Caco-2 (cell line): Measurements from ENCODE around the gene RTTN. TPM values are rescaled to one million over a fixed set of nuclear protein-coding genes. Genes with fewer than 3 reads are reported as not detected.

Source experiments
- BruUV-seq: library from RNA; stranded (reverse); fragments of 400-500 nt; replicated peaks from 2 replicates; lab custom pipeline; 2021; lab: Mats Ljungman, UMichigan
- CTCF ChIA-PET: fragments of 300-600 bp; sonication (Branson Sonifier 250); formaldehyde crosslinking; loops from one replicate; lab custom pipeline; 2022; ENCODE audit warnings: antibody characterized with exemption; lab: Charles Lee
- POLR2A ChIA-PET: fragments of 300-600 bp; sonication (Branson Sonifier 250); formaldehyde crosslinking; loops from one replicate; lab custom pipeline; 2022; ENCODE audit warnings: antibody characterized with exemption; lab: Charles Lee
- DNase-seq, 2 experiments: peaks; one replicate each; pipeline versions ENCODE4 v3.0.0 to v3.0.0-alpha.2; 2020 to 2022
- H3K27me3 ChIP-seq: replicated peaks from 2 replicates; pipeline ENCODE4 v1.6.0; 2011; ENCODE audit warnings: low read length; ENCODE audit not compliant: control insufficient read depth, insufficient read depth
- H3K36me3 ChIP-seq: 2 replicates; pipeline ENCODE4 v1.5.1; 2011; ENCODE audit warnings: low read length; ENCODE audit not compliant: control insufficient read depth, insufficient read depth
- H3K4me1 ChIP-seq: fragments of 250-450 bp; sonication (Bioruptor Pico); 2 replicates; pipeline ENCODE4 v1.5.1; 2020; ENCODE audit warnings: mild to moderate bottlenecking
- H3K4me3 ChIP-seq: 2 replicates; pipeline ENCODE4 v1.5.1; 2011; ENCODE audit warnings: low read depth, mild to moderate bottlenecking, control low read depth, low read length
- H3K9me3 ChIP-seq: fragments of 250-450 bp; sonication (Bioruptor Pico); 2 replicates; pipeline ENCODE4 v1.5.1; 2020; ENCODE audit warnings: mild to moderate bottlenecking, moderate library complexity
- H3K27ac Mint-ChIP-seq: one replicate; pipeline ENCODE4 v1.8.0; 2022; ENCODE audit warnings: mixed read lengths; ENCODE audit not compliant: unreplicated experiment
- H3K27me3 Mint-ChIP-seq: one replicate; pipeline ENCODE4 v1.8.0; 2022; ENCODE audit warnings: mixed read lengths; ENCODE audit not compliant: insufficient read depth, unreplicated experiment
- H3K36me3 Mint-ChIP-seq: one replicate; pipeline ENCODE4 v1.8.0; 2022; ENCODE audit warnings: mild to moderate bottlenecking, mixed read lengths; ENCODE audit not compliant: insufficient read depth, unreplicated experiment
- H3K4me1 Mint-ChIP-seq: one replicate; pipeline ENCODE4 v1.8.0; 2022; ENCODE audit warnings: low read depth, mixed read lengths; ENCODE audit not compliant: unreplicated experiment
- H3K4me3 Mint-ChIP-seq: one replicate; pipeline ENCODE4 v1.8.0; 2022; ENCODE audit warnings: mild to moderate bottlenecking, moderate library complexity, mixed read lengths; ENCODE audit not compliant: unreplicated experiment
- H3K9me3 Mint-ChIP-seq: one replicate; pipeline ENCODE4 v1.8.0; 2022; ENCODE audit warnings: mixed read lengths; ENCODE audit not compliant: unreplicated experiment
- CTCF ChIP-seq, 2 experiments: fragments of 200-600 bp in 1 of 2; IDR thresholded peaks; 1 replicate in 1 of 2; 2 replicates in 1 of 2; pipeline versions ENCODE4 v1.5.1 to v1.8.0; 2011 to 2022; ENCODE audit warnings: antibody characterized with exemption in 1 of 2, control low read depth in 1 of 2, inconsistent platforms in 1 of 2, low read depth in 1 of 2, low read length in 1 of 2, mild to moderate bottlenecking in 1 of 2, moderate library complexity in 1 of 2; ENCODE audit not compliant: insufficient read depth in 1 of 2, severe bottlenecking in 1 of 2, unreplicated experiment in 1 of 2
- intact Hi-C: fragments of 100-400 bp; cut with micrococcal nuclease; formaldehyde crosslinking; loops from one replicate; pipeline ENCODE4 v1.10.0; 2022; ENCODE audit not compliant: unreplicated experiment
- total RNA-seq: library from RNA; stranded (reverse); gene quantifications from 2 replicates; pipeline ENCODE4 v1.2.3, GENCODE V29; 2022

The RTTN gene
- total RNA-seq, 1 experiment from 2014 or later: 14.6 TPM

GRCh38 chr18:70036168-70036567, 169.3 kb downstream of the RTTN start:
- H3K4me1 Mint-ChIP-seq: no peaks in the 10 kb centered on the region

GRCh38 chr18:70031221-70031620, 174.3 kb downstream of the RTTN start:
- no peaks in the 10 kb centered on the region for H3K27me3 ChIP-seq
- Mint-ChIP-seq H3K27me3 (no peaks in the 10 kb centered on the region), H3K4me3 (no peak overlapping the region), H3K9me3 (no peaks in the 10 kb centered on the region), H3K36me3 (no peaks in the 10 kb centered on the region), H3K4me1 (no peaks in the 10 kb centered on the region), H3K27ac (no peak overlapping the region)
- no peaks in the 10 kb centered on the region for H3K9me3 ChIP-seq
- no peak for DNase-seq
- no TSS peak for BruUV-seq
- POLR2A ChIA-PET: no interaction called here
- no peak overlapping the region for H3K4me3 ChIP-seq
- intact Hi-C loops: no loop called here
- TF ChIP-seq CTCF (IDR thresholded peaks at IDR 0.05; ENCODE audit: insufficient read depth in 1 of 2, low read depth in 1 of 2, low read length in 1 of 2, severe bottlenecking in 1 of 2, unreplicated experiment in 1 of 2): no peak
- no peaks in the 10 kb centered on the region for H3K36me3 ChIP-seq
- CTCF ChIA-PET: no interaction called here
- H3K4me1 ChIP-seq: no peaks in the 10 kb centered on the region

More at GRCh38 chr18:70036168-70036567, 169.3 kb downstream of the RTTN start:
- H3K4me3 ChIP-seq: no peak overlapping the region
- no peaks in the 10 kb centered on the region for H3K4me1 ChIP-seq
- DNase-seq: no peak
- TF ChIP-seq CTCF (IDR thresholded peaks at IDR 0.05; ENCODE audit: insufficient read depth in 1 of 2, low read depth in 1 of 2, low read length in 1 of 2, severe bottlenecking in 1 of 2, unreplicated experiment in 1 of 2): no peak
- intact Hi-C loops: no loop called here
- H3K9me3 Mint-ChIP-seq: no peaks in the 10 kb centered on the region
- CTCF ChIA-PET: no interaction called here
- BruUV-seq: no TSS peak
- H3K36me3 Mint-ChIP-seq: no peaks in the 10 kb centered on the region
- POLR2A ChIA-PET: no interaction called here
- no peaks in the 10 kb centered on the region for H3K27me3 ChIP-seq
- no peaks in the 10 kb centered on the region for H3K9me3 ChIP-seq
- no peaks in the 10 kb centered on the region for H3K36me3 ChIP-seq
- no peaks in the 10 kb centered on the region for H3K27me3 Mint-ChIP-seq
- no peak overlapping the region for H3K27ac Mint-ChIP-seq
- H3K4me3 Mint-ChIP-seq: no peak overlapping the region

GRCh38 chr18:70030728-70031127, 174.8 kb downstream of the RTTN start:
- no peak for DNase-seq
- no peak overlapping the region for H3K4me3 Mint-ChIP-seq
- H3K9me3 ChIP-seq: no peaks in the 10 kb centered on the region
- no peaks in the 10 kb centered on the region for H3K4me1 ChIP-seq
- H3K36me3 ChIP-seq: no peaks in the 10 kb centered on the region
- H3K27ac Mint-ChIP-seq: no peak overlapping the region
- H3K9me3 Mint-ChIP-seq: no peaks in the 10 kb centered on the region
- intact Hi-C loops: no loop called here
- BruUV-seq: no TSS peak
- H3K36me3 Mint-ChIP-seq: no peaks in the 10 kb centered on the region
- H3K27me3 Mint-ChIP-seq: no peaks in the 10 kb centered on the region
- no peaks in the 10 kb centered on the region for H3K27me3 ChIP-seq
- ChIA-PET CTCF (no interaction called here), POLR2A (no interaction called here)
- H3K4me1 Mint-ChIP-seq: no peaks in the 10 kb centered on the region
- TF ChIP-seq CTCF (IDR thresholded peaks at IDR 0.05; ENCODE audit: insufficient read depth in 1 of 2, low read depth in 1 of 2, low read length in 1 of 2, severe bottlenecking in 1 of 2, unreplicated experiment in 1 of 2): no peak
- no peak overlapping the region for H3K4me3 ChIP-seq
